Measurements from ENCODE around the gene FZR1.
A peak's percentile ranks its signal among the peaks of the same experiment; 100 is the strongest.

GRCh38 chr19:3586127-3586626 is 80.1 kb downstream of the FZR1 start:
- TF ChIP-seq CTCF (IDR thresholded peaks at IDR 0.05) (peak in 5 of 6 experiments; percentile 25 to 52 (median 47)), POLR2A (IDR thresholded peaks at IDR 0.05) (no peak), EP300 (IDR thresholded peaks at IDR 0.05) (no peak), POLR2AphosphoS5 (IDR thresholded peaks at IDR 0.05) (no peak)
